Neural cell (in vitro differentiated cells): ENCODE data around the gene PTPRG. TPM values are rescaled to one million over a fixed set of nuclear protein-coding genes. Genes with fewer than 3 reads are reported as not detected.

Experiments
- H2AFZ ChIP-seq: fragments of 200-600, 300-800 bp; sonication (generic), shearing (Covaris generic); 2 replicates; pipeline ENCODE4 v1.6.0; 2014; ENCODE audit warnings: low read depth, mild to moderate bottlenecking, antibody characterized with exemption, low read length, moderate library complexity
- H3F3A ChIP-seq: fragments of 200-600 bp; shearing (Covaris generic); 2 replicates; pipeline ENCODE4 v1.6.1; 2016; ENCODE audit warnings: mild to moderate bottlenecking, moderate library complexity, mixed read lengths, antibody characterized with exemption, low read length; ENCODE audit not compliant: insufficient read depth, poor library complexity, severe bottlenecking
- H3K27ac ChIP-seq: fragments of 200-600, 300-800 bp; sonication (generic), shearing (Covaris generic); 2 replicates; pipeline ENCODE4 v1.5.1; 2014; ENCODE audit warnings: mild to moderate bottlenecking, low read length, moderate library complexity
- H3K27me3 ChIP-seq: fragments of 300-800, 200-600 bp; sonication (generic), shearing (Covaris generic); 2 replicates; pipeline ENCODE4 v1.6.0; 2014; ENCODE audit warnings: mild to moderate bottlenecking, low read depth, low read length, moderate library complexity; ENCODE audit not compliant: insufficient read depth
- H3K36me3 ChIP-seq: fragments of 300-800, 200-600 bp; sonication (generic), shearing (Covaris generic); 2 replicates; pipeline ENCODE4 v1.5.1; 2014; ENCODE audit warnings: mild to moderate bottlenecking, antibody characterized with exemption, low read length, moderate library complexity; ENCODE audit not compliant: insufficient read depth
- H3K4me2 ChIP-seq: fragments of 300-800, 200-600 bp; sonication (generic), shearing (Covaris generic); 2 replicates; pipeline ENCODE4 v1.6.0; 2014; ENCODE audit warnings: mild to moderate bottlenecking, low read length
- H3K4me3 ChIP-seq: fragments of 300-800, 200-600 bp; sonication (generic), shearing (Covaris generic); 2 replicates; pipeline ENCODE4 v1.5.1; 2014; ENCODE audit warnings: mild to moderate bottlenecking, low read length, moderate library complexity
- H3K79me2 ChIP-seq: fragments of 200-600 bp; shearing (Covaris generic); replicated peaks from 2 replicates; pipeline ENCODE4 v1.6.0; 2014; ENCODE audit warnings: mild to moderate bottlenecking, low read length, moderate library complexity; ENCODE audit not compliant: insufficient read depth
- H3K9ac ChIP-seq: fragments of 300-800, 200-600 bp; sonication (generic), shearing (Covaris generic); 2 replicates; pipeline ENCODE4 v1.6.1; 2016; ENCODE audit warnings: mild to moderate bottlenecking, low read length, mixed read lengths
- H3K9me2 ChIP-seq: fragments of 200-600 bp; shearing (Covaris generic); 2 replicates; pipeline ENCODE4 v1.6.1; 2016; ENCODE audit warnings: mild to moderate bottlenecking, low read length, mixed read lengths; ENCODE audit not compliant: insufficient read depth
- H3K9me3 ChIP-seq: fragments of 200-600, 300-800 bp; sonication (generic), shearing (Covaris generic); 2 replicates; pipeline ENCODE4 v1.6.1; 2016; ENCODE audit warnings: mild to moderate bottlenecking, mixed run types, low read length, moderate library complexity, mixed read lengths
- H4K20me1 ChIP-seq: fragments of 200-600 bp; shearing (Covaris generic); 2 replicates; pipeline ENCODE4 v1.6.1; 2016; ENCODE audit warnings: mild to moderate bottlenecking, mixed run types; ENCODE audit not compliant: insufficient read depth
- EP300 ChIP-seq: fragments of 450-650 bp; conservative IDR thresholded peaks from 2 replicates; pipeline ENCODE4 v1.6.1; 2014; ENCODE audit warnings: antibody characterized with exemption, mild to moderate bottlenecking, moderate library complexity; ENCODE audit not compliant: poor library complexity, severe bottlenecking
- EZH2 ChIP-seq: fragments of 200-600, 300-800 bp; shearing (Covaris generic), sonication (generic); IDR thresholded peaks from 2 replicates; pipeline ENCODE4 v1.6.1; 2014; ENCODE audit warnings: antibody characterized with exemption, low read length, borderline replicate concordance, mild to moderate bottlenecking; ENCODE audit not compliant: insufficient read depth, poor library complexity, severe bottlenecking
- MXI1 ChIP-seq: fragments of 450-650 bp; conservative IDR thresholded peaks from 2 replicates; pipeline ENCODE4 v1.6.1; 2014; ENCODE audit warnings: antibody characterized with exemption, mild to moderate bottlenecking; ENCODE audit not compliant: poor library complexity, severe bottlenecking
- POLR2AphosphoS5 ChIP-seq: IDR thresholded peaks from 2 replicates; pipeline ENCODE4 v1.6.1; 2012
- RAD21 ChIP-seq: fragments of 450-650 bp; conservative IDR thresholded peaks from 2 replicates; pipeline ENCODE4 v1.6.1; 2014; ENCODE audit warnings: antibody characterized with exemption, mild to moderate bottlenecking, moderate library complexity
- SMC3 ChIP-seq: fragments of 450-650 bp; conservative IDR thresholded peaks from 2 replicates; pipeline ENCODE4 v1.6.1; 2014; ENCODE audit warnings: antibody characterized with exemption, mild to moderate bottlenecking, moderate library complexity; ENCODE audit not compliant: poor library complexity
- TAF1 ChIP-seq: IDR thresholded peaks from 2 replicates; pipeline ENCODE4 v1.6.1; 2012; ENCODE audit warnings: low read depth
- polyA plus RNA-seq: library from polyadenylated mRNA; depleted of rRNA; stranded (reverse); fragments of >200 nt; gene quantifications from 2 replicates; pipeline ENCODE4 v1.2.3, GENCODE V29; 2014
- TF ChIP-seq, protein P1 (sequence below): IDR thresholded peaks from 2 replicates; pipeline ENCODE4 v1.6.1; 2012; ENCODE audit warnings: borderline replicate concordance
- TF ChIP-seq, protein P2 (sequence below): fragments of 450-650 bp; IDR thresholded peaks from 2 replicates; pipeline ENCODE4 v1.5.1; 2014; ENCODE audit warnings: antibody characterized with exemption, mild to moderate bottlenecking, moderate library complexity; ENCODE audit not compliant: poor library complexity, severe bottlenecking

Gene PTPRG
- polyA plus RNA-seq, 1 donor from 2014 or later: 33.1 TPM

DNA sequence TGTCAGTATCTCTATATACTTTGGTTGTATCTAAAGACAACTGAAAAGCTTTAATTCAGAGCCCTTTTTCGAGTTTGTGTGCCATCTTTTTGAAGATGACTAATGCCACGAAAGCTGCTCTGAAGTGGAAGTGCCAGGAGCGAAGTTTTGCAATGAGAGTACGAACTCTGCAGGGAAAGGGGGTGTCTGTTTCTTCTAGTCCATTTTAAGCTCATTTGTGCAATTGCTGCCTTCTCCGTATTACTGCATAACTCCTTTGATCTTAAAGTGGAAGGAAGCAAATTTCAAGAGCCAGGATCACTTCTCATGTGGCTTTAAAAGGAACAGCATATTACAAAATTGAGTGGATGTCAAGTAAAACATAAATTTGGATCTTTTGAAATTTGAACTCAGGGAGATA, 566.7 kb downstream of the PTPRG start:
- no peaks in the 10 kb centered on the region for H3K9me2 ChIP-seq
- no peak overlapping the region for H3K4me2 ChIP-seq
- H3K9ac ChIP-seq: no peak overlapping the region
- no peak overlapping the region for H3K4me3 ChIP-seq
- TF ChIP-seq TAF1 (no peak), RAD21 (no peak), EP300 (no peak), SMC3 (no peak), EZH2 (no peak)
- TF ChIP-seq, protein P1, sequence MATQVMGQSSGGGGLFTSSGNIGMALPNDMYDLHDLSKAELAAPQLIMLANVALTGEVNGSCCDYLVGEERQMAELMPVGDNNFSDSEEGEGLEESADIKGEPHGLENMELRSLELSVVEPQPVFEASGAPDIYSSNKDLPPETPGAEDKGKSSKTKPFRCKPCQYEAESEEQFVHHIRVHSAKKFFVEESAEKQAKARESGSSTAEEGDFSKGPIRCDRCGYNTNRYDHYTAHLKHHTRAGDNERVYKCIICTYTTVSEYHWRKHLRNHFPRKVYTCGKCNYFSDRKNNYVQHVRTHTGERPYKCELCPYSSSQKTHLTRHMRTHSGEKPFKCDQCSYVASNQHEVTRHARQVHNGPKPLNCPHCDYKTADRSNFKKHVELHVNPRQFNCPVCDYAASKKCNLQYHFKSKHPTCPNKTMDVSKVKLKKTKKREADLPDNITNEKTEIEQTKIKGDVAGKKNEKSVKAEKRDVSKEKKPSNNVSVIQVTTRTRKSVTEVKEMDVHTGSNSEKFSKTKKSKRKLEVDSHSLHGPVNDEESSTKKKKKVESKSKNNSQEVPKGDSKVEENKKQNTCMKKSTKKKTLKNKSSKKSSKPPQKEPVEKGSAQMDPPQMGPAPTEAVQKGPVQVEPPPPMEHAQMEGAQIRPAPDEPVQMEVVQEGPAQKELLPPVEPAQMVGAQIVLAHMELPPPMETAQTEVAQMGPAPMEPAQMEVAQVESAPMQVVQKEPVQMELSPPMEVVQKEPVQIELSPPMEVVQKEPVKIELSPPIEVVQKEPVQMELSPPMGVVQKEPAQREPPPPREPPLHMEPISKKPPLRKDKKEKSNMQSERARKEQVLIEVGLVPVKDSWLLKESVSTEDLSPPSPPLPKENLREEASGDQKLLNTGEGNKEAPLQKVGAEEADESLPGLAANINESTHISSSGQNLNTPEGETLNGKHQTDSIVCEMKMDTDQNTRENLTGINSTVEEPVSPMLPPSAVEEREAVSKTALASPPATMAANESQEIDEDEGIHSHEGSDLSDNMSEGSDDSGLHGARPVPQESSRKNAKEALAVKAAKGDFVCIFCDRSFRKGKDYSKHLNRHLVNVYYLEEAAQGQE: no peak
- H3K79me2 ChIP-seq: no peaks in the 10 kb centered on the region
- no peaks in the 10 kb centered on the region for H3K36me3 ChIP-seq
- no peaks in the 10 kb centered on the region for H4K20me1 ChIP-seq
- H3K9me3 ChIP-seq: no peaks in the 10 kb centered on the region
- no peaks in the 10 kb centered on the region for H3K27me3 ChIP-seq
- H2AFZ ChIP-seq: no peak overlapping the region
- no peaks in the 10 kb centered on the region for H3F3A ChIP-seq
- H3K27ac ChIP-seq: no peak overlapping the region

DNA sequence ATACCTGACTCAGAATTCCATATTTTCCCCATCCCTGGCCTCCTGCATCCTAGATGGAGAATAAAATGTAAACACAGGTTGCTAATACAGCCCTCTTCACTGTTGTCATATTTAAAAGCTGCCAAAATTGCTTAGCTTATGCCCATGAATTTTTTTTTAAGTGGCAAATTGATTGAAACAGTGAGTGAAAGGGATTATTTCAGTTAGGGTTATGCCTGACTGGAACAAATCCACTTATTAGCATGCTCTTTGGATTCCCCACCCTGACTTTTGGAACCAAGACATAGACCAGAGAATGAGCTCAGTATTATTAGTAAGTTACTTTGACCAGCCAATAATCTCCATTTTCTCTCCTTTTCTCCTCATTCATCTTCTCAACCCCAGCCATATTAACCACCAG, 567.3 kb downstream of the PTPRG start:
- Histone ChIP-seq H3K4me2 (no peak overlapping the region), H3K79me2 (no peaks in the 10 kb centered on the region), H4K20me1 (no peaks in the 10 kb centered on the region), H3K27ac (no peak overlapping the region), H3K9ac (no peak overlapping the region), H3K9me2 (no peaks in the 10 kb centered on the region), H3F3A (no peaks in the 10 kb centered on the region), H3K36me3 (no peaks in the 10 kb centered on the region), H3K4me3 (no peak overlapping the region), H2AFZ (no peak overlapping the region), H3K27me3 (no peaks in the 10 kb centered on the region), H3K9me3 (no peaks in the 10 kb centered on the region)
- TF ChIP-seq, protein P1: no peak
- TF ChIP-seq EP300 (no peak), TAF1 (no peak), RAD21 (no peak), MXI1 (no peak), POLR2AphosphoS5 (no peak), SMC3 (no peak), EZH2 (no peak)
- TF ChIP-seq, protein P2, sequence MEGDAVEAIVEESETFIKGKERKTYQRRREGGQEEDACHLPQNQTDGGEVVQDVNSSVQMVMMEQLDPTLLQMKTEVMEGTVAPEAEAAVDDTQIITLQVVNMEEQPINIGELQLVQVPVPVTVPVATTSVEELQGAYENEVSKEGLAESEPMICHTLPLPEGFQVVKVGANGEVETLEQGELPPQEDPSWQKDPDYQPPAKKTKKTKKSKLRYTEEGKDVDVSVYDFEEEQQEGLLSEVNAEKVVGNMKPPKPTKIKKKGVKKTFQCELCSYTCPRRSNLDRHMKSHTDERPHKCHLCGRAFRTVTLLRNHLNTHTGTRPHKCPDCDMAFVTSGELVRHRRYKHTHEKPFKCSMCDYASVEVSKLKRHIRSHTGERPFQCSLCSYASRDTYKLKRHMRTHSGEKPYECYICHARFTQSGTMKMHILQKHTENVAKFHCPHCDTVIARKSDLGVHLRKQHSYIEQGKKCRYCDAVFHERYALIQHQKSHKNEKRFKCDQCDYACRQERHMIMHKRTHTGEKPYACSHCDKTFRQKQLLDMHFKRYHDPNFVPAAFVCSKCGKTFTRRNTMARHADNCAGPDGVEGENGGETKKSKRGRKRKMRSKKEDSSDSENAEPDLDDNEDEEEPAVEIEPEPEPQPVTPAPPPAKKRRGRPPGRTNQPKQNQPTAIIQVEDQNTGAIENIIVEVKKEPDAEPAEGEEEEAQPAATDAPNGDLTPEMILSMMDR: no peak
